Neuronal stem cell (in vitro differentiated cells): Measurements from ENCODE around the gene RAE1.

ENCODE experiments used
- DNase-seq: peaks from one replicate; pipeline ENCODE4 v3.0.0-alpha.2; 2013; ENCODE audit warnings: low spot score
- H2AFZ ChIP-seq: one replicate; pipeline ENCODE4 v1.6.1; 2013; ENCODE audit warnings: mild to moderate bottlenecking, low read length, inconsistent platforms
- H2AK5ac ChIP-seq: 2 replicates; pipeline ENCODE4 v1.6.1; 2013; ENCODE audit warnings: low read depth, mild to moderate bottlenecking, inconsistent platforms, low read length, moderate library complexity, mixed read lengths
- H2BK120ac ChIP-seq: 2 replicates; pipeline ENCODE4 v1.6.1; 2013; ENCODE audit warnings: low read depth, mild to moderate bottlenecking, inconsistent platforms, low read length, moderate library complexity, mixed read lengths
- H2BK12ac ChIP-seq: one replicate; pipeline ENCODE4 v1.6.1; 2013; ENCODE audit warnings: low read length, inconsistent platforms
- H2BK15ac ChIP-seq: 2 replicates; pipeline ENCODE4 v1.6.1; 2013; ENCODE audit warnings: mild to moderate bottlenecking, low read length, inconsistent platforms, mixed read lengths
- H2BK5ac ChIP-seq: one replicate; pipeline ENCODE4 v1.6.1; 2013; ENCODE audit warnings: inconsistent platforms, mild to moderate bottlenecking, low read length, moderate library complexity
- H3K14ac ChIP-seq: one replicate; pipeline ENCODE4 v1.6.1; 2013; ENCODE audit warnings: low read length, inconsistent platforms
- H3K18ac ChIP-seq: 2 replicates; pipeline ENCODE4 v1.6.1; 2013; ENCODE audit warnings: low read length, inconsistent platforms
- H3K23ac ChIP-seq: 2 replicates; pipeline ENCODE4 v1.6.1; 2013; ENCODE audit warnings: low read depth, mild to moderate bottlenecking, mixed read lengths, low read length, inconsistent platforms; ENCODE audit not compliant: poor library complexity
- H3K27ac ChIP-seq: replicated peaks from 3 replicates; pipeline ENCODE4 v1.5.1; 2013; ENCODE audit warnings: low read length, inconsistent platforms
- H3K27me3 ChIP-seq, 3 experiments: 2 replicates each; pipeline ENCODE4 v1.6.1; 2013; ENCODE audit warnings: low read length in 3 of 3, mild to moderate bottlenecking in 2 of 3, inconsistent platforms in 1 of 3, low read depth in 1 of 3, mixed read lengths in 1 of 3, moderate library complexity in 1 of 3; ENCODE audit not compliant: control insufficient read depth in 3 of 3, insufficient read depth in 3 of 3
- H3K36me3 ChIP-seq, 2 donors: replicated peaks in 1 of 2; 2 replicates each; pipeline ENCODE4 v1.6.1; 2013; ENCODE audit warnings: low read length in 2 of 2; ENCODE audit not compliant: control insufficient read depth in 2 of 2, insufficient read depth in 2 of 2
- H3K4ac ChIP-seq: 2 replicates; pipeline ENCODE4 v1.6.1; 2013; ENCODE audit warnings: inconsistent platforms, mild to moderate bottlenecking, low read length, moderate library complexity
- H3K4me1 ChIP-seq, 2 donors: 1 replicate in 1 of 2; 2 replicates in 1 of 2; pipeline ENCODE4 v1.6.1; 2013; ENCODE audit warnings: low read length in 2 of 2, low read depth in 1 of 2; ENCODE audit not compliant: control insufficient read depth in 2 of 2, insufficient read depth in 1 of 2
- H3K4me2 ChIP-seq: one replicate; pipeline ENCODE4 v1.6.1; 2013; ENCODE audit warnings: mild to moderate bottlenecking, low read length, inconsistent platforms; ENCODE audit not compliant: insufficient read depth, poor library complexity, severe bottlenecking
- H3K4me3 ChIP-seq, 2 donors: 2 replicates each; pipeline ENCODE4 v1.5.1; 2013; ENCODE audit warnings: low read length in 2 of 2, mild to moderate bottlenecking in 2 of 2, inconsistent platforms in 1 of 2, moderate library complexity in 1 of 2
- H3K79me1 ChIP-seq: one replicate; pipeline ENCODE4 v1.6.1; 2013; ENCODE audit warnings: low read depth, mild to moderate bottlenecking, inconsistent platforms, low read length, moderate library complexity
- H3K9ac ChIP-seq: one replicate; pipeline ENCODE4 v1.6.1; 2013; ENCODE audit warnings: mild to moderate bottlenecking, low read depth, low read length, inconsistent platforms; ENCODE audit not compliant: poor library complexity
- H3K9me3 ChIP-seq, 2 donors: replicated peaks in 1 of 2; 2 replicates each; pipeline versions ENCODE3 to v1.6.1; 2013; ENCODE audit warnings: low read length in 2 of 2, mild to moderate bottlenecking in 2 of 2, inconsistent platforms in 1 of 2, low read depth in 1 of 2, mixed read lengths in 1 of 2, moderate library complexity in 1 of 2; ENCODE audit not compliant: control insufficient read depth in 2 of 2, insufficient read depth in 1 of 2
- H4K8ac ChIP-seq: one replicate; pipeline ENCODE4 v1.6.1; 2013; ENCODE audit warnings: low read depth, mild to moderate bottlenecking, inconsistent platforms, low read length, moderate library complexity
- H4K91ac ChIP-seq: one replicate; pipeline ENCODE4 v1.6.1; 2013; ENCODE audit warnings: low read length, low read depth, mild to moderate bottlenecking, inconsistent platforms; ENCODE audit not compliant: poor library complexity
- WGBS, 2 donors: extraction: QIAGEN DNeasy Blood & Tissue Kit; methylation state at CpG; one replicate each; pipeline ENCODE4 v1.1.7; 2013; ENCODE audit warnings: missing lambda C conversion rate in 2 of 2, mixed read lengths in 1 of 2; ENCODE audit not compliant: insufficient read length in 2 of 2, insufficient replicate concordance in 1 of 2; ENCODE audit errors: extremely low coverage in 2 of 2; 5-methylcytosine and 5-hydroxymethylcytosine counted together

The RAE1 gene

GRCh38 chr20:57411406-57412283 is 60.6 kb downstream of the RAE1 start:
- Histone ChIP-seq H3K4me3 (no peak overlapping the region), H2BK120ac (no peak overlapping the region), H4K91ac (no peak overlapping the region), H3K4ac (peak overlapping the region; percentile 68), H3K14ac (no peak overlapping the region), H2AK5ac (peak overlapping the region; percentile 91), H3K4me1 (peaks cover 11 to 13% of the 10 kb centered on the region in 2 donors), H3K9ac (no peak overlapping the region), H3K23ac (peak overlapping the region; percentile 22), H2BK12ac (no peak overlapping the region), H3K36me3 (peaks cover 11 to 30% of the 10 kb centered on the region in 2 donors), H3K4me2 (no peak overlapping the region), H2BK15ac (peak overlapping the region; percentile 55), H2BK5ac (no peak overlapping the region), H3K79me1 (peaks cover 5% of the 10 kb centered on the region), H3K18ac (peak overlapping the region; percentile 82), H3K27ac (no peak overlapping the region), H2AFZ (no peak overlapping the region), H4K8ac (no peak overlapping the region), H3K27me3 (peaks cover 0 to 6% (median 0%) of the 10 kb centered on the region in 3 experiments), H3K9me3 (no peaks in the 10 kb centered on the region)
- no peak for DNase-seq
- no CpG with 5 or more reads among the region's 31 CpGs for WGBS, 2 donors

- no peak overlapping the region for H3K4me3 ChIP-seq
- no peak overlapping the region for H2AFZ ChIP-seq
- H3K14ac ChIP-seq, result no peak overlapping the region
- peak overlapping the region; percentile 91 for H2AK5ac ChIP-seq
- no peak overlapping the region for H2BK12ac ChIP-seq
- no CpG with 5 or more reads among the region's 8 CpGs for WGBS, 2 donors
- H4K8ac ChIP-seq, result no peak overlapping the region
- no peaks in the 10 kb centered on the region for H3K9me3 ChIP-seq
- H3K27ac ChIP-seq, result no peak overlapping the region
- peak overlapping the region; percentile 21 for H2BK120ac ChIP-seq
- no peak for DNase-seq
- no peak overlapping the region for H4K91ac ChIP-seq
- no peak overlapping the region for H3K4me2 ChIP-seq
- no peak overlapping the region for H3K4ac ChIP-seq
- H3K36me3 ChIP-seq, result peaks cover 11 to 24% of the 10 kb centered on the region in 2 donors
- peaks cover 0 to 6% (median 0%) of the 10 kb centered on the region in 3 experiments for H3K27me3 ChIP-seq
- H3K18ac ChIP-seq, result peak overlapping the region; percentile 79
- no peak overlapping the region for H2BK5ac ChIP-seq
- peaks cover 11 to 13% of the 10 kb centered on the region in 2 donors for H3K4me1 ChIP-seq
- H2BK15ac ChIP-seq, result peak overlapping the region; percentile 55
- no peak overlapping the region for H3K9ac ChIP-seq
- peak overlapping the region; percentile 17 for H3K23ac ChIP-seq
- peaks cover 2% of the 10 kb centered on the region for H3K79me1 ChIP-seq
Observed at GRCh38 chr20:57412347-57413029, 61.4 kb downstream of the RAE1 start.

- no CpG with 5 or more reads among the region's 10 CpGs for WGBS, 2 donors
- H2AFZ ChIP-seq, result no peak overlapping the region
- peak overlapping the region; percentile 56 for H2BK15ac ChIP-seq
- no peak overlapping the region for H3K18ac ChIP-seq
- no peak overlapping the region for H4K8ac ChIP-seq
- H2BK120ac ChIP-seq, result no peak overlapping the region
- no peaks in the 10 kb centered on the region for H3K79me1 ChIP-seq
- H3K4me1 ChIP-seq, result peaks cover 8 to 11% of the 10 kb centered on the region in 2 donors
- H3K14ac ChIP-seq, result no peak overlapping the region
- no peak overlapping the region for H4K91ac ChIP-seq
- H3K4me2 ChIP-seq, result no peak overlapping the region
- no peak overlapping the region for H3K4me3 ChIP-seq
- H3K9me3 ChIP-seq, result no peaks in the 10 kb centered on the region
- no peak overlapping the region for H3K4ac ChIP-seq
- DNase-seq, result no peak
- H3K27me3 ChIP-seq, result peaks cover 0 to 6% (median 0%) of the 10 kb centered on the region in 3 experiments
- H3K36me3 ChIP-seq, result peaks cover 2 to 9% of the 10 kb centered on the region in 2 donors
- H3K9ac ChIP-seq, result no peak overlapping the region
- peak overlapping the region; percentile 7 for H2BK5ac ChIP-seq
- H2AK5ac ChIP-seq, result peak overlapping the region; percentile 72
- peak overlapping the region; percentile 37 for H3K23ac ChIP-seq
- H2BK12ac ChIP-seq, result no peak overlapping the region
- H3K27ac ChIP-seq, result no peak overlapping the region
Observed at GRCh38 chr20:57413986-57414385, 62.9 kb downstream of the RAE1 start.
